Activated T-cell treated with anti-CD3 and anti-CD28 coated beads, Interleukin-2, amount 50 U/mL, for 72 hours (primary cell): Measurements from ENCODE around the gene ADAMTS17. TPM values are rescaled to one million over a fixed set of nuclear protein-coding genes. Genes with fewer than 3 reads are reported as not detected.

Experiments used
- ATAC-seq, 2 donors: fragments of 150-1000 bp; cut with Tn5 transposase; replicated peaks in 1 of 2; 2 replicates each; pipeline ENCODE4 v1.10.0; 2021; ENCODE audit warnings: moderate library complexity in 2 of 2, mild to moderate bottlenecking in 1 of 2
- DNase-seq, 2 donors: peaks; one replicate each; pipeline ENCODE4 v3.0.0; 2021 to 2022; ENCODE audit warnings: mixed read lengths in 1 of 2
- H3K27ac Mint-ChIP-seq: one replicate; pipeline ENCODE4 v1.8.0; 2022; ENCODE audit warnings: mild to moderate bottlenecking, moderate library complexity, mixed read lengths
- H3K27me3 Mint-ChIP-seq: one replicate; pipeline ENCODE4 v1.8.0; 2022; ENCODE audit warnings: low read depth, mixed read lengths
- H3K36me3 Mint-ChIP-seq, 2 donors: one replicate each; pipeline ENCODE4 v1.8.0; 2022; ENCODE audit warnings: mixed read lengths in 2 of 2, mild to moderate bottlenecking in 1 of 2; ENCODE audit not compliant: insufficient read depth in 2 of 2
- H3K4me1 Mint-ChIP-seq: one replicate; pipeline ENCODE4 v1.8.0; 2022; ENCODE audit warnings: low read depth, mixed read lengths
- H3K4me3 Mint-ChIP-seq, 2 donors: one replicate each; pipeline ENCODE4 v1.8.0; 2022; ENCODE audit warnings: mild to moderate bottlenecking in 2 of 2, mixed read lengths in 2 of 2, moderate library complexity in 2 of 2
- H3K9me3 Mint-ChIP-seq, 2 donors: one replicate each; pipeline ENCODE4 v1.8.0; 2022; ENCODE audit warnings: mixed read lengths in 2 of 2
- total RNA-seq, 2 donors: library from RNA; stranded (reverse); gene quantifications; one replicate each; pipeline ENCODE4 v1.2.3, GENCODE V29; 2022

The ADAMTS17 gene
- total RNA-seq, 2 donors from 2014 or later, result 2.4 to 2.6 TPM

DNA sequence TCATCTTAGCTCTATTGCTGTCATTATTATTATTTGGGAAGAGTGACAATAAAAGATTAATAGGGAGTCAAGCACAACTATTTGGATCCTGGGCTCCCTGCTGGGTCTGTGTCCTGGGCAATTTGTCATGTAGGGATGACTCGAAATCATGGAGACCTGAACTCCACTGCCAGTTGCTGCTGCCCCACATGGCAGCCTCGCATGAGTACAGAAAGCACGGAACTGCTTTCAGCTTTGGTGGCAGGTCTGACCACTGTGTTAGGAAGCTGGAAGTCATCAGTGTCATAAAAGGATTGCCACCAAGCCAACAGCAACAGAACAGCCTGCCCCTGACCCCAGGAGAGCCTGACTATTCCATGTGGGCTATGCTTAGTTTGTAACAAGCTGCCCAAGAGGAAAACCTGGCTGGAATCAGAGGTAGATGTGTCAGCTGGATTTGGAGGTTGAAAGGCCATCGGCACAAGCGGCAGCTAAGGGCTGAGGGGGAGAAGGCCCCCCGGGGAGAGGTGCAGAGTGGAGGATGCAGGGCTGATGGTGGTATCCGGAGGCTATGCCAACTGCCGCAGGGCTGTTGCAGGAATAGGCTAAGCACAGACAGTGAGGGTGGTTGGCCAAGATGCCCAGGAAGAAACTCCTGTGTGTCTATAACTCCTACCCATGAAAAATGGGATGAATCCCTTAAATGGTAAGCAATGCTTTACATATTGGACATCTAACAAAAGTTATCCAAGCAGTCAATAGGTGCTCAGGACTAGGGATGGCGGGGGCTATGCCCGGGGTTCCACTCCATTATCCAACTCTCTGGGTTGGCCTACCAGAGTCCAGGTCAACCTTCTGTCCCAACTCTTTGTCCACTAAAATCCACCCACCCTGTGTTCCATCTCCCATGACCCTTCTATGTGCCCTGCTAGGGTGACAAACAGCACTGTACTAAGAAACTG, 291.6 kb downstream of the ADAMTS17 start:
- no peaks in the 10 kb centered on the region for H3K27me3 Mint-ChIP-seq
- H3K27ac Mint-ChIP-seq, result no peak overlapping the region
- H3K36me3 Mint-ChIP-seq, result peaks cover 4 to 9% of the 10 kb centered on the region in 2 donors
- H3K4me3 Mint-ChIP-seq, result no peak overlapping the region
- H3K4me1 Mint-ChIP-seq, result no peaks in the 10 kb centered on the region
- peaks cover 4% of the 10 kb centered on the region in 2 donors for H3K9me3 Mint-ChIP-seq
- DNase-seq (no peak), ATAC-seq (no peak)

DNA sequence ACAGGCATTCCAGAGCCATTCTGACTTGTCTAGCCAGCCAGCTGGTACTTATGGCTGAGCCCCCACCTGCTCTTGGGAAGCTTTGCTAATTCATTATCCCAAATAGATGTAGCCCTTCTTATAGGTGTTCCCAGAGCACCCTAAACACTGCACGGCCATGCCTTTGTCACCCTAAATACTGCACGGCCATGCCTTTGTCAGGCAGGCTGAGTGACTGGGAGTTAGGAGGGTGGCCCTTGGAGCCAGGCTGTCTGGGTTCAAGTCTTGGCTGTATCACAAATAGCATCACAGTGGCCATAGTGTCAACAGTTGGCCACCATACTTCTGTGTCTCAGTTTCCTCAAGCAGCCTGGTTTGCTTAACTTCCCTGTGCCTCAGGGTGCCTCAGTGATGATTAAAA, 292.3 kb downstream of the ADAMTS17 start:
- no peak for DNase-seq
- Mint-ChIP-seq H3K4me1 (no peaks in the 10 kb centered on the region), H3K9me3 (peaks cover 4% of the 10 kb centered on the region in 2 donors), H3K4me3 (no peak overlapping the region), H3K27me3 (no peaks in the 10 kb centered on the region), H3K27ac (no peak overlapping the region), H3K36me3 (peaks cover 4 to 9% of the 10 kb centered on the region in 2 donors)
- no peak for ATAC-seq

DNA sequence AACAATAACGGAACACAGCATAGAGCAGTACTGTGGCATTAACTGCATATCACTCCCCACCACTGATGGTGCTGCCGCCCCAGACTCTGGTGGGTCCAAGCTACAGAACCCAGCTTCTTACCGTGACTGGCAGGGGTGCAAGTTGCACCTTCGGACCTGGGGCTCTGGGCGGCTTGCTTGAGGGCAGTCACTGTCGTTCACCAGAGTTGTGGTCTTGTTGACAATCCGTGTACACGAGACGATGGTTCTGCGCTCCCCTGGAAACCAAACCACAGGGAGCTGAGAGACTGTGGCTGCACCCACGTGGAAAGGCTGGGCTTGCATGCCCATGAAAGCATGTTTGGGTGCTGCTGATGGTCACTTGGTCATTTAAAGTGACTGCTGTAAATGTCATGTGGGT, 293.0 kb downstream of the ADAMTS17 start:
- no peak overlapping the region for H3K27ac Mint-ChIP-seq
- H3K4me1 Mint-ChIP-seq, result no peaks in the 10 kb centered on the region
- ATAC-seq (no peak), DNase-seq (no peak)
- H3K27me3 Mint-ChIP-seq, result no peaks in the 10 kb centered on the region
- peaks cover 4% of the 10 kb centered on the region in 2 donors for H3K9me3 Mint-ChIP-seq
- no peak overlapping the region for H3K4me3 Mint-ChIP-seq
- peaks cover 4 to 9% of the 10 kb centered on the region in 2 donors for H3K36me3 Mint-ChIP-seq

DNA sequence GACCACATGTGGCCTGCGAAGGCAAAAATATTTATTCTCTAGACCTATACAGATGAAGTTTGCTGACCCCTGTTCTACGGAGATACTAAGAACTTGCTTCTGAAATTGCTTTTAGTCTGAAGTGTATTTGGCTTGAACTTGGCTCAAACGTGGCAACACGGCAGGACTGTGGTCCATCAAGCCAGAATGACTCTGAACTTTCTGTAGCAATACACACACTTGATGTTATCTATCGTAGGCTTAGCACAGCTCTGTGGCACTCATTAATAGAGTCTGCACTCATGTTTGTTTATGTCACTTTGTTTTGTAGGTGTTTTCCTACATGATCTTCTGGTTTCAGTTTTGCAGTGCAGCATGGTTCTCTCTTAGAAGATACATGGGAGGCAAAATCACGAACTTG, 298.1 kb downstream of the ADAMTS17 start:
- Mint-ChIP-seq H3K9me3 (peaks cover 4% of the 10 kb centered on the region in 2 donors), H3K4me3 (no peak overlapping the region), H3K4me1 (peaks cover 11% of the 10 kb centered on the region), H3K27ac (no peak overlapping the region), H3K36me3 (peaks cover 4 to 9% of the 10 kb centered on the region in 2 donors), H3K27me3 (no peaks in the 10 kb centered on the region)
- ATAC-seq, result peak in 1 of 2 donors; percentile 98
- peak in 1 of 2 donors; percentile 8 for DNase-seq

- Mint-ChIP-seq H3K4me3 (no peak overlapping the region), H3K27ac (no peak overlapping the region), H3K36me3 (peaks cover 4 to 9% of the 10 kb centered on the region in 2 donors), H3K27me3 (no peaks in the 10 kb centered on the region), H3K4me1 (peaks cover 11% of the 10 kb centered on the region), H3K9me3 (peaks cover 3 to 4% of the 10 kb centered on the region in 2 donors)
- ATAC-seq, result peak in 1 of 2 donors; percentile 18
- no peak for DNase-seq
Measured at GRCh38 chr15:100043068-100043641, 298.6 kb downstream of the ADAMTS17 start.

DNA sequence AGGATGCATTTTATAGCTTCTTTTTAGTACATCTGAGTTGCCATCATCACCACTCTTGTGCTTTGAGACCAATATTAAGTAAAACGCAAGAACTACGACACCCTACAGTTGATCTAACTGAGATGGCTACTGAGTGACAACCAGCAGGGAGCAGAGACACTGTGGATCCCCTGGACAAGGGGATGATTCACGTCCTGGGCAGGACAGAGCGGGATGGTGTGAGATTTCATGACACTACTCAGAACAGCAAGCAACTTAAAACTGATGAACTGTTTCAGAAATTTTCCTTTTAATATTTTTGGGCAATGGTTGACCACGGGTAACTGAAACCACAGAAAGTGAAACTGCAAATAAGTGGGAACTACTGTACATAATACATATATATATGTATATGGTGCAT, 299.2 kb downstream of the ADAMTS17 start:
- Mint-ChIP-seq H3K4me1 (peaks cover 11% of the 10 kb centered on the region), H3K9me3 (peaks cover 0 to 4% of the 10 kb centered on the region in 2 donors), H3K27me3 (no peaks in the 10 kb centered on the region), H3K4me3 (no peak overlapping the region), H3K36me3 (peaks cover 2 to 4% of the 10 kb centered on the region in 2 donors), H3K27ac (no peak overlapping the region)
- no peak for ATAC-seq
- no peak for DNase-seq

DNA sequence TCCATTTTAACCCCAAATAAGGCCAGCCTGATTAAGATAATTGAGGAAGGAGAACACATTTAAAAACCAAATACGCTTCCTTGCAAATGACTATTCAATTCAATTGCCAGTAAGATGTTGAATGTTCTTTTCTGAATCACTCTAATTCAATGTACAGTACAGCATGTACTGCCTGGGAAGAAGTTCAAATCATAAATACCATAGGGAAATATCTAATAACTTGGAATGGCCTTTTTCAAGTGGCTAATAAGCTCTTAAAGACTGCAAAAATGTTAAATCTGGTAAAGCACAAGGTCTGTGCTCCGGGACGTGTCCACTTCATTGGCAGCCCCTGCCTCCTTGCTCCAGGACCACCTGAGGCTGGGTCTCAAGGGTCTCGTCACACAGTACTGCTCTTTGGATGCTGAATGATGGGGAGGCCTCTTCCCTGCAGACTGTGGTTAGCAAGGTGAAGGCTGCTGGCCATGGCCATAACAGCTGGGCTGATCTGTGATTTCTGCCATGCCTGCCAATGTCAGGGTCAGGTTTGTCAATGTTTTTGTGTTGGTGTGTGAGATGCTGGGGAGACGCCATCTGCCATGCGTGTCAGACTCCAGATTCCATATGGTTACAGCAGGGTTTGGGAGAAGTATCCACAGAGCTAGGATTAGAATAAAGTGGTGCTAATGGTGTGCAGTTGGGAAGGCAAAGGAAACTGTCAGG, 300.5 kb downstream of the ADAMTS17 start:
- Mint-ChIP-seq H3K27ac (no peak overlapping the region), H3K36me3 (no peaks in the 10 kb centered on the region), H3K9me3 (no peaks in the 10 kb centered on the region), H3K4me1 (peaks cover 11% of the 10 kb centered on the region), H3K27me3 (no peaks in the 10 kb centered on the region), H3K4me3 (no peak overlapping the region)
- ATAC-seq (no peak), DNase-seq (no peak)

GRCh38 chr15:100039994-100040393, 301.8 kb downstream of the ADAMTS17 start:
- H3K27me3 Mint-ChIP-seq, result no peaks in the 10 kb centered on the region
- no peak for ATAC-seq
- no peak overlapping the region for H3K4me3 Mint-ChIP-seq
- H3K27ac Mint-ChIP-seq, result no peak overlapping the region
- no peaks in the 10 kb centered on the region for H3K36me3 Mint-ChIP-seq
- no peak for DNase-seq
- no peaks in the 10 kb centered on the region for H3K9me3 Mint-ChIP-seq
- peaks cover 11% of the 10 kb centered on the region for H3K4me1 Mint-ChIP-seq

DNA sequence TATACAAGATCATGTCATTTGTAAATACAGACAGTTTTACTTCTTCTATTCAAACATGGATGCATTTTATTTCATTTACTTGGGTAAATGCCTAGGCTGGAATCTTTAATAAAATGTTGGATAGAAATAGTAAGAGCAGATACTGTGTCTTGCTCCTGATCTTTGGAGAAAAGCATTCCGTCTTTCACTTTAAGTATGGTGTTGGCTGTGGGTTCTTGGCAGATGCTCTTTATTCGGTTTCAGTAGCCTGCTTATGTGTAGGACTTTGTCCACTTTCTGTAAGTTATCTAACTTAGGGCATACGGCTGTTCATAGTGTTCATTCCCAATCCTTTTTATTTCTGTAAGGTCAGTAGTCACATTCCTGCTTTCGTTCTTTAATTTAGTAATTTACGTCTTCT, 303.0 kb downstream of the ADAMTS17 start:
- DNase-seq (no peak), ATAC-seq (no peak)
- Mint-ChIP-seq H3K4me1 (peaks cover 11% of the 10 kb centered on the region), H3K9me3 (no peaks in the 10 kb centered on the region), H3K4me3 (no peak overlapping the region), H3K27me3 (no peaks in the 10 kb centered on the region), H3K36me3 (no peaks in the 10 kb centered on the region), H3K27ac (no peak overlapping the region)

DNA sequence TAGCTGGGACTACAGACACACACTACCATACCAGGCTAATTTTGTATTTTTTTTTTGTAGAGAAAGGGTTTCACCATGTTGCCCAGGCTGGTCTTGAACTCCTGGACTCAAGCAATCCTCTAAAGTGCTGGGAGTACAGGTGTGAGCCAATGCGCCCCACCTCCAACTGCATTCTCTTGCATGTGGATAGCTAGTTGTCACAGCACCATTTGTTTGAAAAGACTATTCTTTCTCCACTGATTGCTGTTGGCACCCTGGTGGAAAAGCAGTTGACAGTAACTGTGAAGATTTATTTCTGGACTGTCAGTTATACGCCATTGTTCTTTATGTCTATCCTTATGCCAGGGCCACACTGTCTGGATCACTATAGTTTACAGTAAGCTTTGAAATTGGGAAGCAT, 303.9 kb downstream of the ADAMTS17 start:
- Mint-ChIP-seq H3K9me3 (no peaks in the 10 kb centered on the region), H3K4me1 (peaks cover 6% of the 10 kb centered on the region), H3K4me3 (no peak overlapping the region), H3K27ac (no peak overlapping the region), H3K36me3 (no peaks in the 10 kb centered on the region), H3K27me3 (no peaks in the 10 kb centered on the region)
- no peak for DNase-seq
- ATAC-seq, result no peak

- Mint-ChIP-seq H3K9me3 (no peaks in the 10 kb centered on the region), H3K27ac (no peak overlapping the region), H3K27me3 (no peaks in the 10 kb centered on the region), H3K36me3 (no peaks in the 10 kb centered on the region), H3K4me3 (no peak overlapping the region), H3K4me1 (no peaks in the 10 kb centered on the region)
- DNase-seq (no peak), ATAC-seq (no peak)
Measured at GRCh38 chr15:100036015-100036414, 305.8 kb downstream of the ADAMTS17 start.

DNA sequence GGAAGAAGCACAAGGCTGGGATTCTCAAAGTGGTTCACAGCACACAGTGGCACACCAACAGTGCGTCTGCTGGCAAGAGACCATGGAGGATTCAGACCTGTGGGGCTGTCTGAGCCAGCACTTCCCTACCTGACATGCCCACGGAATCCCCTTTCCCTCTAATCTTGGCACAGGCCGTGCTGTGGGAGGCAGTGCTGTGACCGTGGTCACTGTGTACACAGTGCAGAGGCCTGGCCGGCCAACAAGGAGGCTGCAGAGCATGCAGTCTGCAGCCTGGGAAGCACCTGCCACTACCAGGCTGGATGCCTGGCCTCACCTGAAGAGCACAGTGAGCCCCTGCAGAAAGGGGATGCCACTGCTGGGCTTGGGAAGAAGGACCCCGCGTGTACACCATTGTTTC, 307.6 kb downstream of the ADAMTS17 start:
- Mint-ChIP-seq H3K4me1 (no peaks in the 10 kb centered on the region), H3K36me3 (peaks cover 0 to 2% of the 10 kb centered on the region in 2 donors), H3K9me3 (peaks cover 2 to 5% of the 10 kb centered on the region in 2 donors), H3K4me3 (no peak overlapping the region), H3K27me3 (no peaks in the 10 kb centered on the region), H3K27ac (no peak overlapping the region)
- ATAC-seq (no peak), DNase-seq (no peak)
